Common myeloid progenitor, CD34-positive (primary cell): ENCODE measurements around the gene SNRPA.

Experiments used
- CTCF ChIA-PET: fragments of 350-600 bp; sonication (Branson Sonifier 250); formaldehyde crosslinking; loops from one replicate; lab custom pipeline; 2021; ENCODE audit warnings: antibody characterized with exemption; lab: Charles Lee
- POLR2A ChIA-PET: fragments of 350-600 bp; sonication (Branson Sonifier 250); formaldehyde crosslinking; loops from one replicate; lab custom pipeline; 2021; ENCODE audit warnings: antibody characterized with exemption; lab: Charles Lee
- DNase-seq, 3 donors: peaks; one replicate each; pipeline versions ENCODE4 v3.0.0 to v3.0.0-alpha.2; 2013
- H3K27ac ChIP-seq, 2 experiments: 1 replicate in 1 of 2; 2 replicates in 1 of 2; pipeline ENCODE4 v1.7.0; 2013; ENCODE audit warnings: inconsistent platforms in 2 of 2, low read length in 2 of 2, mild to moderate bottlenecking in 2 of 2, low read depth in 1 of 2, moderate library complexity in 1 of 2; ENCODE audit not compliant: severe bottlenecking in 2 of 2, insufficient read depth in 1 of 2, poor library complexity in 1 of 2
- H3K27me3 ChIP-seq, 5 experiments: replicated peaks in 2 of 5; 1 replicate in 3 of 5; 2 replicates in 2 of 5; pipeline versions ENCODE4 v1.6.1 to v1.7.0; 2013; ENCODE audit warnings: low read length in 4 of 5, mild to moderate bottlenecking in 2 of 5, moderate library complexity in 2 of 5, inconsistent platforms in 1 of 5; ENCODE audit not compliant: insufficient read depth in 5 of 5, control insufficient read depth in 4 of 5
- H3K36me3 ChIP-seq, 4 experiments: 1 replicate in 2 of 4; 2 replicates in 2 of 4; pipeline versions ENCODE4 v1.6.1 to v1.7.0; 2013; ENCODE audit warnings: low read length in 3 of 4, control low read depth in 1 of 4, mild to moderate bottlenecking in 1 of 4; ENCODE audit not compliant: control insufficient read depth in 4 of 4, insufficient read depth in 4 of 4
- H3K4me1 ChIP-seq, 4 experiments: 1 replicate in 3 of 4; 2 replicates in 1 of 4; pipeline versions ENCODE4 v1.6.1 to v1.7.1; 2013; ENCODE audit warnings: low read length in 3 of 4, mild to moderate bottlenecking in 3 of 4, control low read depth in 1 of 4, inconsistent platforms in 1 of 4, moderate library complexity in 1 of 4; ENCODE audit not compliant: control insufficient read depth in 4 of 4, insufficient read depth in 4 of 4; ENCODE audit errors: control extremely low read depth in 1 of 4
- H3K4me3 ChIP-seq, 7 experiments: 1 replicate in 4 of 7; 2 replicates in 3 of 7; pipeline versions ENCODE4 v1.5.1 to v1.7.0; 2013; ENCODE audit warnings: mild to moderate bottlenecking in 7 of 7, low read length in 6 of 7, moderate library complexity in 6 of 7, inconsistent platforms in 2 of 7, low read depth in 2 of 7, control low read depth in 1 of 7; ENCODE audit not compliant: insufficient read depth in 4 of 7, control insufficient read depth in 1 of 7; ENCODE audit errors: extremely low read depth in 1 of 7
- H3K9me3 ChIP-seq, 5 experiments: 1 replicate in 4 of 5; 2 replicates in 1 of 5; pipeline versions ENCODE4 v1.6.1 to v1.7.1; 2013; ENCODE audit warnings: low read length in 4 of 5, mild to moderate bottlenecking in 2 of 5, inconsistent platforms in 1 of 5, low read depth in 1 of 5, moderate library complexity in 1 of 5; ENCODE audit not compliant: control insufficient read depth in 4 of 5, insufficient read depth in 2 of 5; ENCODE audit errors: control extremely low read depth in 1 of 5
- WGBS: methylation state at CpG from one replicate; pipeline ENCODE4 v1.1.5; 2013; ENCODE audit not compliant: insufficient coverage; 5-methylcytosine and 5-hydroxymethylcytosine counted together

The SNRPA gene

DNA sequence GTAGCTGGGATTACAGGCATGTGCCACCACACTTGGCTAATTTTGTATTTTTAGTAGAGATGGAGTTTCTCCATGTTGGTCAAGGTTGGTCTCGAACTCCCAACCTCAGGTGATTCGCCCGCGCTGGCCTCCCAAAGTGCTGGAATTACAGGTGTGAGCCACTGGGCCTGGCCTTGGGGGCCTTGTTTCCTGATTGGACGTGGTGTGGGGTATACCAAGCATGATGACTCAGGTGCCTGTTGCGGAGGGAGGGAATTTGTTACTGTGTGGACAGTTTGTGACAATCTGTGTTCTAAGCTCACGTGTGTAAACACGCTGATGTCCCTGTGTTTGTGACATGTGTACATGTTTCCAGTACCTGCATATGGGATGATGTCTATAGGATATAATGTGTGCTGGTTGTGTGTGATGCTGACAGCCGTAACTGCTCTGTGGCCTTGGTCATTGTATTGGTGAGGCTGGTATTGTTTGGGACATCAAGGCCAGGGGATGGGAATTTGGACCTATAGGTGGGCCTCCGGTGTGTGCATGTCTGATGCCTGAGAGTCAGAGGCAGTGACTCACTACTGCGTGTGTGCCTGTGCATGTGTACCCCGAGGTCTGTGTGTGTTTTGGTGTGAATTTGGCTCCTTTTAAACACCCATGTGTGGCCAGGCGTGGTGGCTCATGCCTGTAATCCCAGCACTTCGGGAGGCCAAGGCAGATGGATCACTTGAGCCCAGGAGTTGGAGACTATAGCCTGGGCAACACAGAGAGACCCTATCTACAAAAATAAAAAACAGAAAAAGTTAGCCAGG, 46.4 kb downstream of the SNRPA start:
- Histone ChIP-seq H3K4me3 (peak overlapping the region in 5 of 7 experiments; percentile 71 to 93 (median 77)), H3K27me3 (no peaks in the 10 kb centered on the region), H3K9me3 (no peaks in the 10 kb centered on the region), H3K4me1 (peaks cover 8 to 39% (median 36%) of the 10 kb centered on the region in 4 experiments), H3K36me3 (peaks cover 0 to 25% (median 17%) of the 10 kb centered on the region in 4 experiments), H3K27ac (peak overlapping the region in 1 of 2 experiments; percentile 90)
- POLR2A ChIA-PET, result interaction anchor here (1.5 to 3.2 kb wide), 2 partner anchors 20 to 47 kb away, joined by 6 to 28 read pairs; partner anchors contain the start of genes ACTMAP, RAB4B and SNRPA
- CTCF ChIA-PET, result interaction anchor here (0.6 to 3.5 kb wide), 5 partner anchors 10 to 139 kb away, joined by 3 to 25 read pairs (median 3); partner anchors contain the start of gene RAB4B
- no peak for DNase-seq
- 100% methylated on average over 6 of the region's 14 CpGs for WGBS

DNA sequence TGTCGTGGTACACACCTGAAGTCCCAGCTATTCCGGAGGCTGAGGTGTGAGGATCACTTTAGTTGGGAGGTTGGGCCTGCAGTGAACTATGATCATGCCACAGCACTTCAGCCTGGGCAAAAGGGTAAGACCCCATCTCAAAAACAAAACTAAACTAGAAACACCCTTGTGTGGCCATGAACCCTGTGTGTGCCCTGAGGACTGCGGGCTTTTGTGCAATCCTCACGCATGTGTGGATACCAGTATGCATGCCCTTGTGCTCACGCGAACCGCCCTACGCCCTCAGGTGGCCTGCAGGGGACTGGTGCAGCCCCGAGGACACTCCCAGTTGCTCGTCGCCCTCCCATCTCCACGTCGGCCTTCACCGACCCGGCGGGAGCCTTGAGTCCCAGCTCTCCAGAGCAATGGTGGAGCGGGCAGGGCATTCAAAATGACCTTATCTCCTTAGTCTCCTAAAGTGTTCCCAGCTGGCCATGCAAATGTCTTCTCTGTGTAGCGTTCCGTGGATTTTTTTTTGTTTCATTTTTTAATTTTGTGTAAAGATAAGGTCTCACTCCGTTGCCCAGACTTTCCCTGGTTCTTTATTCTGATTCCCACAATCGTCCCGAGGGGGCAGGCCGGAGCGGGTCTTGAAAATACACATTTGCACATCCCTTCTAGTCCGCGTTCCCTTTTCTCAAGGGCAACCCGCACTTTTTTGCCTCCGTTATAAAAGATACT, 47.1 kb downstream of the SNRPA start:
- H3K4me3 ChIP-seq, result peak overlapping the region; percentile 11 to 93 (median 73)
- POLR2A ChIA-PET, result interaction anchor here (1.5 to 3.2 kb wide), 2 partner anchors 20 to 47 kb away, joined by 6 to 28 read pairs; partner anchors contain the start of genes ACTMAP, RAB4B and SNRPA
- CTCF ChIA-PET, result interaction anchor here (1.0 to 3.5 kb wide), 5 partner anchors 9 to 134 kb away, joined by 3 to 25 read pairs (median 5); partner anchors contain the start of gene RAB4B
- peaks cover 0 to 25% (median 19%) of the 10 kb centered on the region in 4 experiments for H3K36me3 ChIP-seq
- peak overlapping the region; percentile 59 to 90 for H3K27ac ChIP-seq
- no peaks in the 10 kb centered on the region for H3K27me3 ChIP-seq
- WGBS, result 6% methylated on average over 15 of the region's 28 CpGs
- no peaks in the 10 kb centered on the region for H3K9me3 ChIP-seq
- H3K4me1 ChIP-seq, result peaks cover 8 to 47% (median 44%) of the 10 kb centered on the region in 4 experiments
- DNase-seq, result peak; percentile 87 to 93 (median 91)

DNA sequence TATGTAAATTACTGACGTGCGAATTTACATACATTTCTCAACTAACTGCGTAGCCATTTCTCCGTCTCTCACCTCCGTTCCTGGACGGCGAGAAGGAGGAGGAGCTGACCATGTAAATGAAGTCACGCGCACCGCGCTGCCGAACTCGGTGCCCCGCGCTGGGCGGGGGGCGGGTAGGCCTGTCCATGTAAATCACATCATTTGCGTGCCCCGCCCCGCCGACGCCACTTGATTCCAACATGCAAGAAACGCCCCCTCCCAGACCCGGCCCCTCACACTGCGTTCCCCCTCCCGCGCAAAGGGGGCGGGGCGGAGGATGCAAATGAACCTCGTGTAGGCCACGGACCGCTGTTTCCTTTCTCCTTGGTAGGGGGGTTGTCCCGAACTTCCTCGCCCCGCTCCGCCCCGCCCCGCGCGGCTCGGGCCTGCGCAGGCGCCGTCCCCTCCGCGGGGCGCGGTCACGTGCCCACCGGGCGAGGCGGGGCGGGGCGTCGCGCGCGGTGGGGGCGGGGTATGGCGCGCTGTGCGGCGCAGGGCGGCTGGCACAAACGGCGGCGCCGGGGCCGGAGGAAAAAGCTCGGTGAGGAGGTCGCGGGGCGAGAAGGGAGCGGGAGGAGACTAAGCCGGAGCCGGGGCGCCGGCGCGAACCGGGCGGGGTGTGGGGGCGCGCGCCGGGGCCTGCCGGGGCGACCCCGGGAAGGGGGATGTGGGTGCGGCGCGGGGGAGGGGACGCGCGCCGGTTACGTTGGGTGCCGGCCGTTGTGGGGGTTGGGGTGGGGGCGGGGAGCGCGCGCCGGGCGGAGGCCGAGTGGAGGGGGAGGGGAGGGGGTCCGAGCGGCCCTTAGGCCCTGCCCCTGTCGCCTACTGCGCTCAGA, 47.9 kb downstream of the SNRPA start, which contains the start of gene EGLN2:
TSS of gene EGLN2 (plus strand) at position 509 of the 875 bp plus-strand sequence. CDS start 1,382 bp downstream, outside the sequence.
- peak within 1 kb of the TSS; percentile 54 to 95 (median 89) for H3K4me3 ChIP-seq
- no peaks in the 10 kb centered on the region for H3K27me3 ChIP-seq
- WGBS, result 0% methylated on average over 46 of the region's 110 CpGs
- no peaks in the 10 kb centered on the region for H3K9me3 ChIP-seq
- peak; percentile 100 for DNase-seq
- H3K4me1 ChIP-seq, result peaks cover 8 to 55% (median 52%) of the 10 kb centered on the region in 4 experiments
- peaks cover 0 to 32% (median 20%) of the 10 kb centered on the region in 4 experiments for H3K36me3 ChIP-seq
- peak within 1 kb of the TSS; percentile 61 to 90 for H3K27ac ChIP-seq
- POLR2A ChIA-PET, result interaction anchor here (0.7 to 3.2 kb wide), 3 partner anchors 9 to 48 kb away, joined by 3 to 28 read pairs (median 6); partner anchors contain the start of genes ACTMAP, RAB4B and SNRPA
- CTCF ChIA-PET, result interaction anchor here (1.0 to 3.5 kb wide), 5 partner anchors 8 to 135 kb away, joined by 3 to 25 read pairs (median 5); partner anchors contain the start of gene RAB4B

DNA sequence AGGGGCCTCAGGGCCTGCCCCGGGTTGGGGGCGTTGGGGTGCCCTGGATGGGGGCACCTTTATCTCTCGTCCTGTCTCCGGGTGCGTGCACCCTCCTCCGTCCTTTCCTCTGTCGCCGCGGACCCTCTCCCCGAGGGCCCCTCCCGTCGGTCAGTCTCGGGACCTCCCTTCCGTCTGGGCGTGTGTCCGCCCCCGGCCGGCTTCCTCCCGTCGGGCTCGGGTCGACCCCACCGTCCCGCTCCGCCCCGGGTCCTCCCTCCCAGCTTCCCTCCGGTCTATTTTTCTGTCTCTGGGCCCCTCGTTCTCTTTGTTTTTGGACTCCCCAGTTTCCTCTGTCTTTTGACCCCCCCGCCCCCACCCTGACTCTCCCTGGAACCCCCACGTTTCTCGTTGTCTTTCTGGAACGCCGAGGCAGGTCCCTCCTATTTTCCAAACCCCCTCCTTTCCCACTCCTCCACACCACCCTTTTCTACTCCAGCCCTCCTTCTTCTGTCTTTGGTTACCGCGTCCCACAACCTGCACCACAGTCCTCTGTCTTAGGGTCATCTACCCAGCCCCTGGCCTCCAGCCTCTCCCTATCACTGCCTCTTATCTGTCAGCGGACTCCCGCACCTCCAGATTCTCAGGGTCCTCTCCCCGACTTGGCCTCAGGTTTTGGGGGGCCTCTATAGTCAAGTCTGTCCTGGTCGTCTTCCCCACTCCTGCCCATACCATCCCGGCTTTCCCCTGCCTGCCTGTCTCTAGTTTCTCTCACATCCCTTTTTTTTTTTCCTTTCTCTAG, 48.7 kb downstream of the SNRPA start:
- H3K27ac ChIP-seq, result peak overlapping the region; percentile 61 to 89
- no peak for DNase-seq
- CTCF ChIA-PET, result no interaction called here
- no peaks in the 10 kb centered on the region for H3K9me3 ChIP-seq
- H3K4me3 ChIP-seq, result peak overlapping the region; percentile 48 to 95 (median 81)
- H3K36me3 ChIP-seq, result peaks cover 3 to 40% (median 25%) of the 10 kb centered on the region in 4 experiments
- H3K4me1 ChIP-seq, result peaks cover 8 to 63% (median 60%) of the 10 kb centered on the region in 4 experiments
- 2% methylated on average over 31 of the region's 40 CpGs for WGBS
- H3K27me3 ChIP-seq, result no peaks in the 10 kb centered on the region
- POLR2A ChIA-PET, result interaction anchor here (3.2 kb wide), 1 partner anchor 22 kb away, joined by 28 read pairs; the partner anchor contains the start of gene RAB4B

DNA sequence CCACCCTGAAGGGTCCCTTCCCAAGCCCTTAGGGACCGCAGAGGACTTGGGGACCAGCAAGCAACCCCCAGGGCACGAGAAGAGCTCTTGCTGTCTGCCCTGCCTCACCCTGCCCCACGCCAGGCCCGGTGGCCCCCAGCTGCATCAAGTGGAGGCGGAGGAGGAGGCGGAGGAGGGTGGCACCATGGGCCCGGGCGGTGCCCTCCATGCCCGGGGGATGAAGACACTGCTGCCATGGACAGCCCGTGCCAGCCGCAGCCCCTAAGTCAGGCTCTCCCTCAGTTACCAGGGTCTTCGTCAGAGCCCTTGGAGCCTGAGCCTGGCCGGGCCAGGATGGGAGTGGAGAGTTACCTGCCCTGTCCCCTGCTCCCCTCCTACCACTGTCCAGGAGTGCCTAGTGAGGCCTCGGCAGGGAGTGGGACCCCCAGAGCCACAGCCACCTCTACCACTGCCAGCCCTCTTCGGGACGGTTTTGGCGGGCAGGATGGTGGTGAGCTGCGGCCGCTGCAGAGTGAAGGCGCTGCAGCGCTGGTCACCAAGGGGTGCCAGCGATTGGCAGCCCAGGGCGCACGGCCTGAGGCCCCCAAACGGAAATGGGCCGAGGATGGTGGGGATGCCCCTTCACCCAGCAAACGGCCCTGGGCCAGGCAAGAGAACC, 49.5 kb downstream of the SNRPA start:
- ChIA-PET POLR2A (interaction anchor here (3.2 kb wide), 1 partner anchor 23 kb away, joined by 28 read pairs; the partner anchor contains the start of gene RAB4B), CTCF (no interaction called here)
- Histone ChIP-seq H3K9me3 (no peaks in the 10 kb centered on the region), H3K4me1 (peaks cover 8 to 70% (median 67%) of the 10 kb centered on the region in 4 experiments), H3K27ac (peak overlapping the region; percentile 61 to 89), H3K27me3 (no peaks in the 10 kb centered on the region), H3K4me3 (peak overlapping the region; percentile 48 to 95 (median 81)), H3K36me3 (peaks cover 3 to 48% (median 29%) of the 10 kb centered on the region in 4 experiments)
- no peak for DNase-seq
- WGBS, result 94% methylated on average over 17 of the region's 27 CpGs
